GM21367 (cell line): ENCODE data around the gene NOL4L.
"Not testable (repeated sequence)": the region's sequence is repeated elsewhere in the genome, so short reads cannot be mapped to it uniquely, and the experiment has no call there.

Experiments
- ATAC-seq: cut with Tn5 transposase; IDR thresholded peaks from one replicate; pipeline ENCODE4 v1.9.1; 2021; ENCODE audit not compliant: unreplicated experiment

NOL4L gene

DNA sequence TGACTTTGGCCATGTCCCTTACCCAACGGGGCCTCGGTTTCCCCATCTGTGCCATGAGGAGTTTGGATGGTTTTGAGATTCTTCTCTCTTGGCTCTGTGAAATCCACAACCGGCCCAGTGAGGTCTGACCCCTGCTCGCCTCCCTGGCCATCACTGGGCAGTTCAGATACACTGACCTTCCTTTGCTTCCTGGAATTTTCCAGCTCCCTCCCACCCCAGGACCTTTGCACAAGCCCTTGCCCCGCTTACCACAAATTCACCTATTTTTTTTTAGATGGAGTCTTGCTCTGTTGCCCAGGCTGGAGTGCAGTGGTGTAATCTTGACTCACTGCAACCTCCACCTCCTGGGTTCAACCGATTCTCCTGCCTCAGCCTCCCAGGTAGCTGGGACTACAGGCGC lies 12.6 kb upstream of the NOL4L start:
- ATAC-seq = no peak

DNA sequence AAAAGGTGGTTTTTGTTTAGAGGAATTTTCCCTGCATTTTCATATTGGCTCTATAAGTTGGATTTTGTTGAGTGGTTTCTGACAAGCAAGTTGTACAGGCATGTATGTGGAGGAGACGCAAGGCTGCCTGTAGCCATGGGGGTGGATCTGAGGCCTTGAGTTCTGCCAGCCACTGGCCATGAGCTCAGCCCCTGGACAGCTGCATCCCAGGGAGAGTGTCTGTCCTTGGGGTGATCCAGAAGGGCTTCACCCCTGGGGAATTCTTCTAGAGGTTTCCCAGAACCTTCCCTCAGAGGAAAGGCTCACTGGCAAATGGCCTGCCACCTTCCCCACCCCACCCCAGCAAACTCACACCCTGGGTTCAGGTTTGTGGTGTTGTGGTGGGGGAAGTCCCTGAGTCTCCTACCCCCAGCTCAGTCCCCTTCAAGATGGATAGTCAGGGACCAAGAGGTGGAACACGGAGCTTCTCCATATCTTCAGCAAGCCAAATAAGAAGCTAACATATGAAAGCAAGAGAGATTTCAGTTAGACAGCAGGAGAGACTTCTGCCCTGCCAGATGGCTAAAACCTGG lies 11.6 kb upstream of the NOL4L start:
- no peak for ATAC-seq

DNA sequence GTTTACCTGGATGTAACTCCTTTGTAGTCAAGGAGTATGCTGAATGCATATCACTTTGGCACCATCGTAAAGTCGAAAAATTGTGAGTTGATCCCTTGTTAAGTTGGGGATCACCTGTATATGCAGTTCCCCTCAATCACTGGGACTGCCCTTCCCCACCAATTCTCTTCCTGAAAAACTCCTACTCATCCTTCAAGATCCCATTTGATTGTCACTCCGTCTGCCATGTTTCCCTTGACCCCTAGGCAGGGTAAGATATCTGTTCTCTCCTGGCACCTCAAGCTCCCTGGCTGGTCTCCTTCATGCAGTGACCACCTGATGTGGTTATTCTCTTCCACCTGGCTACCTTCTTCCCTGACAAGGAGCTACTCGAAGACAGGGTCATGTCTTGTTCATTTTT lies 10.0 kb upstream of the NOL4L start:
- no peak for ATAC-seq

DNA sequence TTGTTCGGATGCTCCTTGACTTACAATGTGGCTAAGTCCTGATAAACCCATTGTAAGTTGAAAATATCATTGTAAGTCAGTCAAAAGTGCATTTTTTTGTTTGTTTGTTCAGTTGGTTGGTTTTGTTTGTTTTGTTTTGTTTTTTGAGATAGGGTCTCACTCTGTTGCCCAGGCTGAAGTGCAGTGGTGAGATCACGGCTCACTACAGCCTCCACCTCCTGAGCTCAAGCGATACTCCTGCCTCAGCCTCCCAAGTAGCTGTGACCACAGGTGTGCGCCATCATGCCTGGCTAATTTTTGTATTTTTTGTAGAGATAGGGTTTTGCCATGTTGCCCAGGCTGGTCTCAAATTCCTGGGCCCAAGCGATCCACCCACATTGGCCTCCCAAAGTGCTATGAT lies 9.5 kb upstream of the NOL4L start:
- not testable (repeated sequence) for ATAC-seq

DNA sequence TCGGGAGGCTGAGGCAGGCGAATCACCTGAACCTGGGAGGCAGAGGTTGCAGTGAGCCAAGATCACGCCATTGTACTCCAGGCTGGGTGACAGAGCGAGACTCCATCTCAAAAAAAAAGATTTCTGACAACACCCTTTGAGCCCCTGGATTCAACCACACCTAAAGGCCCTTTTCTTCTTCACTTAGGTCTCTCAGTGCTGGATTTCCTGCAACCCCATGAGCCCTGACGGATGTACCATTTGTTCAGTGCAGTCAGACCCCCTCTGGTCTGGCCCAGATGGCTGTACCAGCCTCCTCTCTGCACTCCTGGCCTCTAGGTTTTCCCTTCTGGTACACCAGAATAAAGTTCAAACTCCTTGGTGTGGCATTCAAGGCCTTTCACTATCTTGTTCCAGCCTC lies 9.1 kb upstream of the NOL4L start:
- no peak for ATAC-seq

DNA sequence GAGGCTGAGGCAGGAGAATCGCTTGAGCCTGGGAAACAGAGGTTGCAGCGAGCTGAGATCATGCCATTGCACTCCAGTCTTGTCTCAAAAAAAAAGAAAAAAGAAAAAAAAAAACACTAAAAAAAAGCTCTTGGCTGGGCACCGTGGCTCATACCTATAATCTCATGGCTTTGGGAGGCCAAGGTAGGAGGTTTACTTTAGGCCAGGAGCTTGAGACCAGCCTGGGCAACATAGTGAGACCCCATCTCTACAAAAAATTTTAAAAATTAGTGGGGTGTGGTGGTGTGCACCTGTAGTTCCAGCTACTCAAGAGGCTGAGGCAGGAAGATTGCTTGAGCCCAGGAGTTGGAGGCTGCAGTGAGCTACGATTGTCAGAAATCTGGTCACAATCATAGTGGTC lies 7.5 kb upstream of the NOL4L start:
- ATAC-seq = not testable (repeated sequence)

GRCh38 chr20:32592022-32592421 lies 6.9 kb upstream of the NOL4L start:
- no peak for ATAC-seq

GRCh38 chr20:32589769-32590168 lies 4.6 kb upstream of the NOL4L start:
- ATAC-seq = no peak

DNA sequence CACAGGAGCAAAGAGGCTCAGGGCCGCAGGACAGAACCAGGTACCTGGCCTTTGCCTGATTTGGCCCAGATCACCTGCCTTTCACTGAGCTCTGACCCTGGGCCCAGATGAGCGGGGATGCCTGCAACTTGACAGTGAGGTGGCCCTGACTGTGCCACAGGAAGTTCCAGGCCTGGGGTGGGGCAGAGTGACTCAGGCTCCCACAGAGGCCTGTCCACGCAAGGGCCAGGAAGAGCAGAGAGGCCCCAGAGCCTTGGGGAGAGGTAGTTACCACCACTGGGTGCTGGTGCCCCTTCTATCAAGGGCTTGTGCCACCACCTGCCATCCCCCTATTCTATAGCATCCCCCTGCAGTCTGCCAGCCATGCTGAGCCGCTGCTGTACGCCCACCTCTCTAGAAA lies 4.1 kb upstream of the NOL4L start:
- ATAC-seq = no peak

GRCh38 chr20:32588040-32588439 lies 2.9 kb upstream of the NOL4L start:
- no peak for ATAC-seq

- ATAC-seq = no peak
These were observed 1.2 kb upstream of the NOL4L start for GRCh38 chr20:32586291-32586690.

DNA sequence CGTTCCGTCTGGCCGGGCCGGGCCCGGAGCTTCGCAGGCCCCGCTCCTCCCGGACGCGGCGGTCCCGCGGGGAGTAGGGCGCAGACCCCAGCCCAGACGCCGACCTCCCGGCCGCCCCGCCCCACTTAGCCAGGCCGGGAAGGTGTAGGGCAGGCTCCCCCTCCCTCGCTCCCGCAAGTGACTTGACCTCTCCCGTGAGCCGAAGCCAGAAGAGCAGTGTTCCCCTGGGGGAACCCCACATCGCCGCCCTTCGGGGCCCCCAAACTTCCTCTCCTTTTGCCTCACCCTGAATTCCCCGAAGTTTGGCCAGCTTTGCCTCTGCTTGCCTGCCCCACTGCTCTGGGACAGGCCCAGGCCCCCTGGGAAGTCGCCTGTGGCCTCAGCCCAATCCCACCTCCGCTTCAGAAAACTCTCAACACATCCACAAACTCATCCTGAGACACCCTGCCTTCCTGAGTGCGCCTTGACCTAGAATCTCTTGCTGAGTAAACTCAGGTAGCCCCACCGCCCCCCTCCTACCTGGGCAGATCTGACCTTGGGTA lies 524 bp upstream of the NOL4L start:
- ATAC-seq = no peak

DNA sequence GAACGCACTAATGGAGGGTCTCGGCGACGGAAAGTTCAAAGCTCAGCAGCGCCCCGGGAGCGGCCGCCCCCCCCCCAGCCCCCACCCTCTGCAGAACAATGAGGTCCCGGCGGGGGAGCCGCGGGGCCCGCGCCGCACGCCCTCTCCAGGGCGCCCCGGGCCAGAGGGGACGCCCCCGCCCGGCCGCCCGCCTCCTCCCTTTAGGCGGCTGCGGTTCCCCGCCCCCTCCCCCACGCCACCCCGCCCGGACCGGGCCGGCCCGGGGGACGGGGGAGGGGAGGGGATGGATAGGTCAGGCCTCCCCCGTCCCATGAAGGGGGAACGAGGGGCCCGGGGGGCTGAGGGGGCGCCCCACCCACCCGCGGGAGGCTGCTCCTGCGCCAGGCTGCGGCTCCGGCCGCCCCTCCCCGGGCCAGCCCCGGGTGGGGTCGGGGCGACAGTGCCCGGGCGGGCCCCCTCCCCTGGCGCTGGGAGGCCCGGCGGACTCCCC lies 1.5 kb downstream of the NOL4L start:
- ATAC-seq = no peak

DNA sequence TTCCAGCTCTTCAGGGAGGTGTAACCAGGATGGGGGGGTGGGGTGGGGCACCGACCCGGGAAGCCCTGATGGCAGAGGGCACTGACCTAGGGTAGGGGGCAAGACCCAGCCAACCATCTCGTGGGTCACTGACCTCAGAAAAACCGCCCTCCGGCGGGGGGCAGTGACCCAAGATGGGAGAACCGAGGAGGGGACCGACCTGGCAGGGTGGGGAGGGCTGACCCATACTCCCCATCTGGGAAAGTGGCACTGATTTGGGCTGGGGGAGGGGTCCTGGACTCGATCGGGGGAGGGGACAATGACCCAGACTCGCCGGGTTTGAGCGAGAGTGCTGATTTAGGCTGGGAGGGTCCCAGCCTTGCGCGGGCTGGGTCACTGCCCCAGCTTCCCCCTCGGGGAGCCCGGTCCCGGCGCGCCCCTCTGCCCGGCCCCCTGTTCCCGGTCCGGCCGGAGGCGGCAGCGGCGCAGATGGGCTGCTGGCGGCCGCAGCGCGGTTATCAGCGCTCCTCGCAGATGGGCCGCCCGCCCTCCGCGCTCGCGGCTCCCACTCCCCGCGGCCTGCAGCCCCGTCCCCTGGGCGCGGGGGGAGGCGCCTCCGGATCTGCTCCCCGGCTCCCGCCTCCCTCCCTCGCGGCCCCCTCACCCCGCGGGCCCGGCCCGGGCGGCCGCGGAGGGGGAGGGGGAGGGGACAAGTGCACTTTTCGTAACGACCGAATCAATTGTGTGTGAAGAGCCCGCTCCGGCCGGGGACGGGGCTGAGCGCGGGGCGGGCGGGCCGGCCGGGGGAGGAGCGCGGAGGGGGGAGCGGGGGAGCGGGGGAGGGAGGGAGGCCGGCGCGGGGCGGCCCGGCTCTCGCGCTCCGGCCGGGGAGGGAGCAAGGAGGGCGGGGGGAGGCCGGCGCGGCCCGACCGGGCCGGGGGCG lies 2.2 kb downstream of the NOL4L start:
- no peak for ATAC-seq

DNA sequence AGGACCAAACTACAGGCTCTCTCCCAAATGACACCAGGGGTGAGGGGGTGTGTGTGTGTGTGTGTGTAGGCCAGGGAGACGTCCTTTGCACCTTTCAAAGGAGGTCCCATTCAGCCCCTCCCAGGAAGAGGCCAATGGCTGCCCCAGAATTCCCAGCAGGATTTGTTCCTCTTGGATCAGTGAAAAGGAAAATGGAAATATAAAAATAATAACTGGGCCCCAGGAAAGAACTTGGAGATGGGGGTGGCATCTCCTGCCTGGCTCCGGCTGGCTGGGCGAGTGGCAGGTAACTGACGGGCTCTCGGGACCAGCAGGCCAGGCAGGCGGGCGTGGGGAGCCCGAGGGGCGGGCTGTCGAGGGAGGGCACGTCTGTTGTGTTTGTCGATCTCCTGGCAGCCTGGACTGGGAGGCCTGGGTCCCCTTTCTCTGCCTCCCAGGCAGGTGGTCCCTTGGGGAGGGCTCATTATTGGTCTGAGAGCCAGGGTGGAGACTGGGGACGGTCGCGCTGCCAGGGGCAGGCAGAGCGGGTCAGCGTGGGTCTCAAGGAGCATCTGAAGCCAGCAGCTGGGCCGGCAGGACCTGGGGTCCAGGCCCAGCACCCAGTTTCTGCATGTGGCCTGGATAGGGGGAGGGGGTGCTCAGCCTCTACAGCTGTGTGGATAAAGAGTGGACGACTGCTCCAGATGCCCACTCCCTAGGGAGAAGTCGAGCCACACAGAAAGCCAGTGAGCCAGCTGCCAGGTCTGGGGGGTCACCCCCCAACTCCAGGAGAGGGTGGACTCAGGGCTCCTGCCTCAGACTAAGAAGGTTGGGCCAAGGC lies 3.1 kb downstream of the NOL4L start:
- no peak for ATAC-seq

GRCh38 chr20:32580970-32581838 lies 3.9 kb downstream of the NOL4L start:
- ATAC-seq = no peak

- ATAC-seq = no peak
These were observed 4.7 kb downstream of the NOL4L start for GRCh38 chr20:32580219-32580969.

DNA sequence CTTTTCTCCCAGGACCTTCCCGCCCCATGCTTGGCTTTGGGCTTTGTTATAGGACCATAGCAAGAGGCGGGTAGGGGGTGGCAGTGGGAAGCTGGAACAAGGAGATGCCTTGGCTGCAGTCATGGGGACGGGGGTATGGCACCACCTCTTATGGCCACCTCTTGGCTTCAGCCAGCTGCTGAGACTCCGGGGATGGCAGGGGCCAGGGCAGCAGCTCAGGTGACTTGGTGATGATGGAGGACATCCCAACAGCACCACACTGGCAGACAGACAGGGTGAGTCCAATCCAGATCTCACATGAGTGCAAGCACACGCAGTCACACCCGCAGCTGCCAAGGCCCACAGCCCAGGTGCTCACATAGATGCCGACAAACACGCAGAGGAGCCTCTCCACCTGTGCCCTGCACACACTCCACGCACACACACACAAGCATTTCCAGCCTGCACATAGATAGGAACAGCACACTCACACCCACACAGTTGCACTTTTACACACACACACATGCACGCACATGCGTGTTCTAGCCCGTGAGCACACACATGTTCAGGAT lies 6.2 kb downstream of the NOL4L start:
- no peak for ATAC-seq

DNA sequence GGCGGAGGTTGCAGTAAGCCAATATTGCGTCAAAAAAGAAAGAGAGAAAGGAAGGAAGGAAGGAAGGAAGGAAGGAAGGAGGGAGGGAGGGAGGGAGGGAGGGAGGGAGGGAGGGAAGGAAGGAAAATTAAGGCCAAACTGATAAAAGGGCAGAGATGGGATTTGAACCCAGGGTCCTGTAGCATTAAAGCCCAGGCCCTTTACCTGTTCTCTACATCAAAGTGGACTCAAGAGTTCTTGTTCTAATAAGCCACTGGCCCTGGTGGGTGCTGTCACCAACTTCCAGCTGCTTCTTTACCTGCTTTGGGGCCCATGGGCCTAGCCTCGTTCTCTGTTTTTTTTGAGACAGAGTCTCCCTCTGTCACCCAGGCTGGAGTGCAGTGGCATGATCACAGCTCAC lies 7.1 kb downstream of the NOL4L start:
- ATAC-seq = not testable (repeated sequence)
